ENCODE data around the gene PPM1M.

The PPM1M gene

GRCh38 chr3:52223449-52224408, 21.8 kb upstream of the PPM1M start:
- no peaks in the 10 kb centered on the region for H4K20me1 ChIP-seq (ENCODE audit: insufficient read depth, low read length)
- H3K9ac ChIP-seq (ENCODE audit: low read length): peak overlapping the region; percentile 68; the same call in 1 of the 2 replicates
- peak overlapping the region; percentile 71 for H3K4me2 ChIP-seq (ENCODE audit: low read length)
- H3K9me3 ChIP-seq (ENCODE audit: low read length): no peaks in the 10 kb centered on the region
- H3K27ac ChIP-seq (ENCODE audit: low read depth, low read length, poor library complexity, severe bottlenecking): no peak overlapping the region
- no peaks in the 10 kb centered on the region for H3F3A ChIP-seq (ENCODE audit: insufficient read depth, low read length)
- H3K9me2 ChIP-seq (ENCODE audit: low read depth, low read length): no peaks in the 10 kb centered on the region
- TF ChIP-seq EZH2 (IDR thresholded peaks at IDR 0.05; ENCODE audit: borderline replicate concordance, low read length): no peak
- TF ChIP-seq CTCF (IDR thresholded peaks at IDR 0.05; ENCODE audit: low read length): no peak
- no peak overlapping the region for H2AFZ ChIP-seq (ENCODE audit: low read length)
- no peaks in the 10 kb centered on the region for H3K27me3 ChIP-seq (ENCODE audit: insufficient read depth, low read length)
- peak overlapping the region; percentile 64 for H3K4me3 ChIP-seq (ENCODE audit: low read depth, low read length, poor library complexity, severe bottlenecking)
- peaks cover 48% of the 10 kb centered on the region for H3K4me1 ChIP-seq (ENCODE audit: insufficient read depth, low read length, severe bottlenecking)
- peaks cover 6% of the 10 kb centered on the region; the same call in 1 of the 2 replicates for H3K79me2 ChIP-seq (ENCODE audit: insufficient read depth, low read length)
- H3K36me3 ChIP-seq (ENCODE audit: insufficient read depth, low read length): peaks cover 41% of the 10 kb centered on the region; the same call in 1 of the 2 replicates

- peak within 1 kb of the TSS; percentile 92 for H3K27ac ChIP-seq (ENCODE audit: low read depth, low read length, poor library complexity, severe bottlenecking)
- TF ChIP-seq CTCF (IDR thresholded peaks at IDR 0.05; ENCODE audit: low read length) (no peak), EZH2 (IDR thresholded peaks at IDR 0.05; ENCODE audit: borderline replicate concordance, low read length) (no peak)
- H3K9ac ChIP-seq (ENCODE audit: low read length): peak within 1 kb of the TSS; percentile 68
- peaks cover 50% of the 10 kb centered on the region; the same call in 1 of the 2 replicates for H3K36me3 ChIP-seq (ENCODE audit: insufficient read depth, low read length)
- peaks cover 6% of the 10 kb centered on the region; the same call in 1 of the 2 replicates for H3K79me2 ChIP-seq (ENCODE audit: insufficient read depth, low read length)
- H3K9me2 ChIP-seq (ENCODE audit: low read depth, low read length): no peaks in the 10 kb centered on the region
- peak within 1 kb of the TSS; percentile 64 for H3K4me3 ChIP-seq (ENCODE audit: low read depth, low read length, poor library complexity, severe bottlenecking)
- H2AFZ ChIP-seq (ENCODE audit: low read length): no peak within 1 kb of the TSS
- H3K4me1 ChIP-seq (ENCODE audit: insufficient read depth, low read length, severe bottlenecking): peaks cover 43% of the 10 kb centered on the region
- H3K4me2 ChIP-seq (ENCODE audit: low read length): peak within 1 kb of the TSS; percentile 71
- no peaks in the 10 kb centered on the region for H4K20me1 ChIP-seq (ENCODE audit: insufficient read depth, low read length)
- no peaks in the 10 kb centered on the region for H3K27me3 ChIP-seq (ENCODE audit: insufficient read depth, low read length)
- no peaks in the 10 kb centered on the region for H3K9me3 ChIP-seq (ENCODE audit: low read length)
- H3F3A ChIP-seq (ENCODE audit: insufficient read depth, low read length): no peaks in the 10 kb centered on the region
Measured at GRCh38 chr3:52225452-52226228, 19.9 kb upstream of the PPM1M start, which contains the start of gene TLR9. TSS of gene TLR9 (minus strand) at chr3:52225645. CDS start at chr3:52225529, 116 bp downstream.

DNA sequence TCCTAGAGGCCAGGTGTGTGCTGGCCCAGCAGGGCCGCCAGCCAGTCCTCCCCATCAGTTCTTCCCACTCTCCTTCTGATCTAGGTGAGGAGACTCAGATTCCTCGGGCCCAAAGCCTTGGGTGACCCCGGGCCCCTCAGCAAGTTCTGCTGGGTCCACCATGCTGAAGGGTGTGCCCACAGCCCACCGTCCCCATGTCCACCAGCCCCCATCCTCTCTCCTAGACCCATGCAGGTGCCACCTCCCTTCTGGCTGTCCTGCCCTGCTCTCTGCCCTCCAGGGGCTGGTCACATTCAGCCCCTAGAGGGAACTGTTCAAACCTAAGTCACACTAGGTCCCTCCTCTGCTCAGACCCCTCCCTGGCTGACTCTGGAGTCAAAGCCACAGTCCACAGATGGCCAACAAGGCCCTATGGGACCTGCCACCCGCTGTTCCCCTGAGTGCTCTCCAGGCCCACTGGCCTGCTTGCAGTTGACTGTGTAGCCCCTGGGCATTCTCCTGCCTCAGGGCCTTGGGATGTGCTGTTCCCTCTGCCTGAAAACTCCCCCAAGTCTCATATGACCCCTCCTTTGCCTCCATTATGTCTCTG, 19.2 kb upstream of the PPM1M start:
- H4K20me1 ChIP-seq (ENCODE audit: insufficient read depth, low read length): no peaks in the 10 kb centered on the region
- no peaks in the 10 kb centered on the region for H3K9me3 ChIP-seq (ENCODE audit: low read length)
- H2AFZ ChIP-seq (ENCODE audit: low read length): no peak overlapping the region
- H3K4me1 ChIP-seq (ENCODE audit: insufficient read depth, low read length, severe bottlenecking): peaks cover 44% of the 10 kb centered on the region
- H3K4me3 ChIP-seq (ENCODE audit: low read depth, low read length, poor library complexity, severe bottlenecking): peak overlapping the region; percentile 64
- peak overlapping the region; percentile 53; the same call in 1 of the 2 replicates for H3K9ac ChIP-seq (ENCODE audit: low read length)
- H3K9me2 ChIP-seq (ENCODE audit: low read depth, low read length): no peaks in the 10 kb centered on the region
- peak overlapping the region; percentile 71 for H3K4me2 ChIP-seq (ENCODE audit: low read length)
- no peaks in the 10 kb centered on the region for H3F3A ChIP-seq (ENCODE audit: insufficient read depth, low read length)
- H3K27me3 ChIP-seq (ENCODE audit: insufficient read depth, low read length): no peaks in the 10 kb centered on the region
- peaks cover 6% of the 10 kb centered on the region; the same call in 1 of the 2 replicates for H3K79me2 ChIP-seq (ENCODE audit: insufficient read depth, low read length)
- TF ChIP-seq EZH2 (IDR thresholded peaks at IDR 0.05; ENCODE audit: borderline replicate concordance, low read length) (no peak), CTCF (IDR thresholded peaks at IDR 0.05; ENCODE audit: low read length) (peak; percentile 29; the same call in 1 of the 2 replicates)
- H3K27ac ChIP-seq (ENCODE audit: low read depth, low read length, poor library complexity, severe bottlenecking): peak overlapping the region; percentile 92
- peaks cover 50% of the 10 kb centered on the region; the same call in 1 of the 2 replicates for H3K36me3 ChIP-seq (ENCODE audit: insufficient read depth, low read length)

Measured in OCI-LY1 (cell line).